HG03097 (cell line): ENCODE data around the gene EFCC1.
"Not testable (repeated sequence)": the region's sequence is repeated elsewhere in the genome, so short reads cannot be mapped to it uniquely, and the experiment has no call there.

Experiments
- ATAC-seq: cut with Tn5 transposase; IDR thresholded peaks from one replicate; pipeline ENCODE4 v1.9.1; 2021; ENCODE audit not compliant: unreplicated experiment, low FRiP score

Gene EFCC1

GRCh38 chr3:129050556-129051295 is 49.6 kb downstream of the EFCC1 start:
- no peak for ATAC-seq

GRCh38 chr3:129051871-129052340 is 50.8 kb downstream of the EFCC1 start:
- ATAC-seq = no peak

GRCh38 chr3:129052675-129053074 is 51.6 kb downstream of the EFCC1 start:
- ATAC-seq = no peak

- no peak for ATAC-seq
Observed at GRCh38 chr3:129054605-129055104, 53.6 kb downstream of the EFCC1 start.

DNA sequence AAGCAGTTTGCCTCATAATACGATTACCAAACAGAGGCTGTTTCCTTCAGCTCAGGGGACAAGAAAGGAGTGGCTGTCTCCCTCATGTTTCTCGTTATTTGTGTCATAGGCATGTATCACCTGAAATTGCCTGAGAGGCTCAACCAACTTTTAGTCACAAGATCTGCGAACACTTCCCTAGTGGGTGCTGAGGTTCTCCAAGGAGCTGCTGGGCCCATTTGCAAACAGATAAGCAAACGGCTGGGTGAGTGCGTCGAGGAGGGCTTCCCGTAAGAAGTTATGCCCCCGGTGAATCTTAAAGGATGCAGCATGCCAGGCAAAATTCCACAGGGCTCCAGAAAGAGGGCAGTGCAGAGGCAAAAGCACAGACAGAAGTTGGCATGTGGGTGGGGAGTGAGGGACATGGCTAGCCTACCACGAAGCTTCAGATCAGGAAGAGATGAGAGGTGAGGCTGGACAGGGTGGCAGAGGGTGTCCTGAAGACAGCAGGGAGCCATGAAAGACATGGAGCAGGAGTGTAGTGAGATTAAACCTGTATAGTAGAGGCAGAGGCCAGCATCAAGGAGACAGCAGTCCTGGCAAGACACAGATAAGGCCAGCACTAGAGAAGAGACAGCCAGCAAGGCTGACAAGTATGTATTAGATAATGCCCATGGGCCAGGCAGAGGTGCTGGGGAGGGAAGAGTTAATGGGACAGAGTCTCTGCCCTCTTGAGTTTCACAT is 55.5 kb downstream of the EFCC1 start:
- ATAC-seq = no peak

GRCh38 chr3:129057249-129057648 is 56.1 kb downstream of the EFCC1 start:
- ATAC-seq = no peak

- no peak for ATAC-seq
Observed at GRCh38 chr3:129058441-129059200, 57.5 kb downstream of the EFCC1 start.

- no peak for ATAC-seq
Observed at GRCh38 chr3:129059311-129059958, 58.3 kb downstream of the EFCC1 start.

DNA sequence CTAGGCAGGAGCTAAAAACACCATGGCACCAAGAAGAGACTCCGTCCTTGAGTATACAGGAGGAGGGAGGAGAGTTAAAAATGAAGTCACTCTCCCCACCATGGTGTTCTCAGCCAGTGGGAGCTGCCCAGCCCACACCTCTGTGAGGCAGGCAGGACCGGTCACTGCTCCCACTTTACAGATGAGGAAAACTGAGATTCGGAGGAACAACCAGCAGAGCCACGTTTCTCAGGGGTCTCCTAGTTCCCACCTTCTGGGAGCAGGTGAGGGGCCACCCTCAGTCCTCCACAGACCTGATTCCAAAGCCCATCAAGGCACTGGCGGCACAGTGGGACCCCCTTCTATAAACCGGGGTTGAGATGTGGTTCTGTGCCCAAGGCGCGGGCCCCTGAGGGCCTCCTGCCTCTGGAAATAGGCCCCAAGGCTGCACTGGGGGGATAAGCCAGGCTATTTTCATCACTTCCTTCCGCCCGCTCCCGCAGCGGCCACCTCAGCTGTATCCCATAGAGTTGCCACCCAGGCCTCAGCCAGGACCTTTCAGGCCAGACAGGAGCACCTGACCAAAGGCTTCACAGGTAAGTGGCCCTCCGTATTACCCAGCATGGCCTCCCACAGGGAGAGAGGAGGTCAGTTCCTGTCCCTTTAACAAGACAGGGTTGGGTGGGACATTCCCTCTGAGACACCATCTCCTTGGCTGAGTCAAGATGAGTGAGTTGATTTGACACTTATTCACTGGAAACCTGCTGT is 59.3 kb downstream of the EFCC1 start, which contains the start of gene GP9:
Gene GP9, plus strand, starts transcription at position 504 of the 747 bp plus-strand sequence. CDS start 961 bp downstream, outside the sequence.
- no peak for ATAC-seq

DNA sequence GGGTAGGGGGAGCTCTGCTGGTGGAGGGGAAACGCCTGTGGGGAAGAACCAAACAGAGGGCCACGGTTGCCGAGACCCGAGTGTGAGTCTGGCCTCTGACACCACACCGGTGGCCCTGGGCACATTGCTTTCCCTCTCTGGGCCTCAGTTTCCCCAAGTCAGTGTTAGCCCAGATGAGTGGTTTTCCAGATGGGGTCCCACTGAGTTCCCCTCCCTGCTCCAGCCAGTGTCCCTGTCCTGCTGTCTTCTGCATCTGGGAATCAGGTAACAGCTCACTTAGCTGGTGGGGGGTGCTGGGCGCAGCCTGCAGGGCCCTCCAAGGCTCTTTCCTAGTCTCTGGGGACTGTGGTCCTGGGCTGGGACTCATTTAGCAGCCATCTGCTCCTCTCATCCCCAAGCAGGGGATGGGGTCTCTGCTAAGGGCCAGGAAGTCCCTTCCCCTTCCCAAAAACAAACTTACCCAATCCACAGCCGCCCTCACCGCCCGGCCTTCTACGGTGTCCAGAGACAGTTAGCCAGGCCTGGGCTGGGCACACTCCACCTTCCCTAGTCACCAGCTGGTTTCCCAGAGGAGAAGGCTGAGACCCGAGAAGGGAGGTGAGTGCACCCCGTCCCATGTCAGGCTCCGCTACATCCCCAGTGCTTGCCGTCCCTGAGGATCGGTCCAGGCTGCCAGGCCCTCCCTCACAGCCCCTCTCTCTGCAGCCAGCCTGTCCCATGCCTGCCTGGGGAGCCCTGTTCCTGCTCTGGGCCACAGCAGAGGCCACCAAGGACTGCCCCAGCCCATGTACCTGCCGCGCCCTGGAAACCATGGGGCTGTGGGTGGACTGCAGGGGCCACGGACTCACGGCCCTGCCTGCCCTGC is 60.2 kb downstream of the EFCC1 start:
- ATAC-seq = no peak

- ATAC-seq = no peak
Observed at GRCh38 chr3:129061888-129062834, 61.1 kb downstream of the EFCC1 start.

- ATAC-seq = no peak
Observed at GRCh38 chr3:129063091-129063640, 62.1 kb downstream of the EFCC1 start.

- no peak for ATAC-seq
Observed at GRCh38 chr3:129063841-129064482, 62.9 kb downstream of the EFCC1 start.

DNA sequence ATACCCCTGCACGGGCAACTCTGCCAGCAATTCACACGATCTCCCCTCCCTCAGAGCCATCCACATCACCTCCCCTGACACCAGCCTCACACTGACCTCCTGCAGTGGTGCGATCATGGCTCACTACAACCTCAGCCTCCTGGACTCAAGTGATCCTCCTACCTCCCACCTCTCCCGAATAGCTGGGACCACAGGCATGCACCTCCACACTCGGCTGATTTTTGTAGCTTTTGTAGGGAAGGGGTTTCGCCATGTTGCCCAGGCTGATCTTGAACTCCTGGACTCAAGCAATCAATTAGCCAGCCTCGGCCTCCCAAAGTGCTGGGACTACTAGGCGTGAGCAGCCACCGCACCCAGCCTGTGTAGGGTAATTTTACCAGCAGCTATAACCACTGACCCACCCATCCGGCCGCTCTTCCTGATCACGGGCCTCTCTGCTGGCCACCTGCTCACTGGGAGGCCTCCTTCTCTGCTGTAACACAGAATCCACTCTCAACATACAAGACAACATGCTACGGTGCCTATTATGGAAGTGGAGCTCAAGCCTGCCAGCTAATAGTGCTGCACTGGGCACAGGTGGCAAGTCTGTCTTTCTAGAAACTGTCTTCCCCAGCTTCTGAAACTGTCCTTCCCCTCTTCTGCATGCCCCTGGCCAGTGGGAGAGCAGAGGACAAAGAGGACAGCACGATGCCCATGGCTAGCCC is 64.1 kb downstream of the EFCC1 start:
- no peak for ATAC-seq

- ATAC-seq = no peak
Observed at GRCh38 chr3:129065720-129066073, 64.6 kb downstream of the EFCC1 start.

DNA sequence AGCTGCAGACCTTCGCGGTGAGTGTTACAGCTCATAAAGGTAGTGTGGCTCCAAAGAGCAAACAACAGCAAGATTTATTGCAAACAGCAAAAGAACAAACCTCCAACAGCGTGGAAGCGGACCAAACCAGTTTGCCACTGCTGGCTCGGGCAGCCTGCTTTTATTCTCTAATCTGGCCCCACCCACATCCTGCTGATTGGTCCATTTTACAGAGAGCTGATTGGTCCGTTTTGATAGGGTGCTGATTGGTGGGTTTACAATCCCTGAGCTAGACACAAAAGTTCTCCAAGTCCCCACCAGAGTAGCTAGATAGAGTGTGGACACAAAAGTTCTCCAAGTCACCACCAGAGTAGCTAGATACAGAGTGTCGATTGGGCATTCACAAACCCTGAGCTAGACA is 66.6 kb downstream of the EFCC1 start:
- not testable (repeated sequence) for ATAC-seq
